Cardiac fibroblast (primary cell): Measurements from ENCODE around the gene TOB1.
A peak's percentile ranks its signal among the peaks of the same experiment; 100 is the strongest.

Experiments used
- DNase-seq, 2 donors: peaks; one replicate each; pipeline versions ENCODE4 v3.0.0 to v3.0.0-alpha.2; 2010; ENCODE audit warnings: low read depth in 2 of 2
- H3K4me3 ChIP-seq, 2 donors: replicated peaks in 1 of 2; 1 replicate in 1 of 2; 2 replicates in 1 of 2; pipeline ENCODE4 v1.5.1; 2011; ENCODE audit warnings: low read depth in 2 of 2, low read length in 2 of 2, mild to moderate bottlenecking in 2 of 2, moderate library complexity in 1 of 2
- CTCF ChIP-seq: IDR thresholded peaks from one replicate; pipeline ENCODE4 v1.5.1; 2011; ENCODE audit warnings: low read depth, mild to moderate bottlenecking, low read length, inconsistent platforms

TOB1 gene

GRCh38 chr17:50889528-50890118 is 23.5 kb upstream of the TOB1 start:
- H3K4me3 ChIP-seq, result no peak overlapping the region
- TF ChIP-seq CTCF, result no peak
- no peak for DNase-seq

- TF ChIP-seq CTCF, result no peak
- no peak for DNase-seq
- H3K4me3 ChIP-seq, result no peak overlapping the region
These were observed 21.6 kb upstream of the TOB1 start for GRCh38 chr17:50887705-50888245.

GRCh38 chr17:50884439-50885311 is 18.5 kb upstream of the TOB1 start:
- H3K4me3 ChIP-seq, result no peak overlapping the region
- DNase-seq, result peak in 1 of 2 donors; percentile 44
- no peak for TF ChIP-seq CTCF

- no peak for DNase-seq
- TF ChIP-seq CTCF, result no peak
- H3K4me3 ChIP-seq, result no peak overlapping the region
These were observed 17.8 kb upstream of the TOB1 start for GRCh38 chr17:50883850-50884438.

- TF ChIP-seq CTCF, result no peak
- DNase-seq, result peak; percentile 39 to 70
- no peak overlapping the region for H3K4me3 ChIP-seq
These were observed 16.7 kb upstream of the TOB1 start for GRCh38 chr17:50882851-50883250.

- no peak overlapping the region for H3K4me3 ChIP-seq
- DNase-seq, result no peak
- TF ChIP-seq CTCF, result no peak
These were observed 15.0 kb upstream of the TOB1 start for GRCh38 chr17:50881182-50881581.
